Suppressor macrophage treated with lipopolysaccharide for 4 hours (primary cell): Measurements from ENCODE around the gene GPR176.

Source experiments
- DNase-seq: peaks from one replicate; pipeline ENCODE4 v3.0.0-alpha.2; 2020

GPR176 gene

GRCh38 chr15:39781147-39781966 lies 138.7 kb downstream of the GPR176 start:
- DNase-seq, result peak; percentile 12

DNA sequence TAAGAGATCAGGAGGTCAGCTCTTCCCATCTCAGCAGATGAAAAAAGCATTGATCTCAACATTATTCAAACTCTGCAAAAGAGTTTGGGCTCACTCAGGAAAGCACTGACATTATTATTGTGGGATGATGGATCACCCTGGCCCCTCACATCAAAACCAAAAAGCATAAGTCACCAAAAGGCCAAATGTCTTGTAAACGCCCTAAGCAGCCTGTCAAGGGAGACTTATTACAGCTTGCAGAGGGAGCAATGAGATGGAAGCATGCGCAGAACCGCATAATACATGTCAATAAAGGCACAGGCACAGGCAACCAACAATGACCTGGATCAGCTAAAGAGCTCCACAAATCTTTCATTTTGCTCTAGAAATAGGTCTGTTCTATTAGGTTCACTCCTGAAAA lies 142.0 kb downstream of the GPR176 start:
- DNase-seq, result no peak

DNA sequence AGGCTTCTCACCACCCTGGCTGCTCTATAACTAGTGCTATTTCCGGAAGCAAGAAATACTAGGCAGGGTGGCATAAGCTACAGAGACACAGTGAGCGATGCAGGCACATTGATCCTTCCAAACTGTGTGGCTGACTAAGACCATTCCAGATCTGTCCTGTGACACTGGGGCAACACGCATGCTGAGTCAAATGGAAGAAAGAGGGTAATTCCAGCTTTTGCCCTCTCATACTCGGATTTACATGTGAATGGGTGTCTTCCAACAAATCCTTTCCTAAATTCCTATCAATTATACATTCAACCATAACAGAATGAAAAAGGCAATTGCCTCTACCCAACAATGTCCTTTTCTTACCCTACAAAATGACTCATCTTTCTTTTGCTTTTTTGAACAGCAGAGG lies 142.6 kb downstream of the GPR176 start:
- no peak for DNase-seq

DNA sequence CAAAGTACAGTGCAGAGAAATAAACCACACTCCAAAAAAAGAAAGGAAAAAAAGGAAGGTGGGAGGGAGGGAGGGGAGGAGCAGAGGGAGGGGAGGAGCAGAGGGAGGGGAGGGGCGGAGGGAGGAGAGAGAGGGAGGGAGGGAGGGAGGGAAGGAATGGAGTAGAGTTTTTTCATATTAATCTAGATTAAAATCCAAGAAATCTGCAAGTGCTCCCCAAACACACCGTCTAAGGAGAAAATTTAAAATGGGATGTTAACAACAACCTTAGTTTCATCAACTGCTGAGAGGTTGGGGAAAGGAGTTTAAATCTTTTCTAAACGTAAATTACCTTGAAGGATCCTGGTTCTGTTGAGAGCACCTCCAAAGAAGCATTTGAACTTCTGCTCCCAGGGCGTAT lies 144.0 kb downstream of the GPR176 start:
- DNase-seq, result no peak

DNA sequence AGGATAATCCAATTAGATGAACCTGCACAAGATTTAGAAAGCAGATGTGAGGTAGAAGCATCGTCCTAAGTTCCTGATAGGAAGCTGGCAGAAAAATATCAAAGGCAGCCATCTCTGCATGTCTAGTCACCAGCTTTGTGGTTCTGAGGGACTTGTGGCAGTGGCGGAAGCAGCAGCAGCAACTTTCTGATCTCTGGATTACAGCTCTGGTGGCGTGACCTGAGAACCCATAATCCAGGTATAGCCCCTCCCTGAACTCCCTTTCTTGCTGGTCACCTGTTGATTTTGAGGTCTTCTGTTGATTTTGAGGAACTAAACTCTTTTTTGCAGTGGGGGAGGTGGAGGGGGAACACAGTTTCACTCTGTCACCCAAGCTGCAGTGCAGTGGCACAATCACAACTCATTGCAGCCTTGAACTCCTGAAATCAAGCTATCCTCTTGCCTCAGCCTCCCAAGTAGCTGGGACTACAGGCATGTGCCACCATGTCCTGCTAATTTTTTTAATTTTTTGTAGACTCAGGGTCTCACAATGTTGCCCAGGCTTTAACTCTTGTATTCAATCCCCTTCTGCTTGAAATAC lies 145.3 kb downstream of the GPR176 start:
- DNase-seq, result no peak

- no peak for DNase-seq
These were observed 149.0 kb downstream of the GPR176 start for GRCh38 chr15:39770748-39771689.

DNA sequence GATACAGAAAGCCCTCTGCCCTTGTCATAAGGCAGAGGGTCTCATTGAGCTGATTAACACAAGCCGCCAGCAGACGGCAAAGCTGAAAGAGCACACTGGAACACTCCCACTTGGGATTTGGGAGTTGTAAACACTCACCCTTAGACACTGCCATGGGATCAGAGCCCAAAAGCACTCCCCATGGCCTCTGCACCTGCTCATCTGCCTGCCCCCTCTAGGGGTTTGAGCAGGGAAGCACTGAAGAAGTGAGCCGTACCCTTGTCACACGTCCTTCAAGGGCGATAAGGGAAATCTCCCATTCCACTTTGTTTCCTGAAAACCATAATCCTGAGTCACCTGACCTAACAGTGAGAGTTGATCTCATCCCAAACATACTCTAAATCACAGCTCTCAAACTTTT lies 152.1 kb downstream of the GPR176 start:
- DNase-seq, result no peak

- no peak for DNase-seq
These were observed 159.1 kb downstream of the GPR176 start for GRCh38 chr15:39761006-39761405.

DNA sequence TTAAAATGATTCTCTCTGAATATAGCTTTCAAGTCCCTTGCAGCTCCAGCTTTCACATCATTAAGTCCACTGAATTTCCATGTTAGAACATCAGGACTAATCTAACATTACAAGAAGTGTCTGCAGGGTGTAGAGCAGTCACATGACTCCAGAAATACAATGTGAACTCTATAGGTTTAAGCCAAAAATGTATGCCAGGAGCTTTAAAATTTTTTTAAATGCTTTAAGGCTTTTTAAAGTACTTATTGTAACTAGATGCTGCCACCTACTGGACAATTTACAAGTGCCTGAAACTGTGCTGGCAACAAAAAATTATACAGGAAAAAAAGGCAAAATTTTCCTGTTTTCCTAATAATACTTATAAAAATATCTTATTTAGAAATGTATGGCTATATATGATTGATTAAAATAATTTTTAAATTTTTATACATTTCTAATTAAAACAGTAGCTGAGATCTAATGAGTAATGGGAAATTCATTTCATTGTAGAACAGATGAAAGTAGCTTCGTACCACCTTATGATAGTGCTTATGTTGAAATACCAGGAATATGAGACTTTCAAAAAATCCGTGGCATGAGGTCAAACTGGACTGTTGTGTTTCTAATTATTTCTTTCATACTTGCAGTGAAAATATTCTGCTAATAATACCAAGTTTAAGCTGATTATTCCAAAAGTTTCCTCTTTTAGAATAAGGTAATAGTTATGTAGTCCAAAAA lies 163.1 kb downstream of the GPR176 start:
- peak; percentile 73 for DNase-seq

DNA sequence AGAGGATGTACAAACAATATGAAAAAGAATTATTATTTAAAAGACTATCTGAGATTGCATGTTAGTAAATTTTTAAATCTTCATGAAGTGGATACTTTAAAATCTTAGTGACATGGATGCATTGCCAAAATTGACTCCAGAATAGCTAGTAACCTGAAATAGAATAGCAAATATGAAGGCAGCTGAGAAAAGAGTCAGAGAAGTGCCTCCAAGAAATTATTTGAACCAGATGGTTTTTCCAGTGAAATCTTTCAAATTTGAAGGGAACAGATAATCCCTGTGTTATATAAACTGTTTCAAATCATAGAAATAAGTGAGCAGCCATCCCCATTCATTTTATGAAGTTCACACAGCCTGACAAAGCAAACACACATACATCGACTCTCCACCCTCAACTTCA lies 167.1 kb downstream of the GPR176 start:
- DNase-seq, result no peak

- no peak for DNase-seq
These were observed 167.8 kb downstream of the GPR176 start for GRCh38 chr15:39752246-39752645.
